Astrocyte (in vitro differentiated cells and primary cell): Measurements from ENCODE around the gene CTDP1.

ENCODE experiments used
- EZH2 ChIP-seq: IDR thresholded peaks from 2 replicates; pipeline ENCODE4 v1.6.1; 2012; ENCODE audit warnings: mild to moderate bottlenecking, low read length, inconsistent platforms; ENCODE audit not compliant: insufficient read depth
- TF ChIP-seq, protein P1 (sequence below): IDR thresholded peaks from 2 replicates; pipeline ENCODE4 v1.5.1; 2011; ENCODE audit warnings: low read depth, mild to moderate bottlenecking, inconsistent platforms, low read length, moderate library complexity; ENCODE audit not compliant: insufficient read depth

DNA sequence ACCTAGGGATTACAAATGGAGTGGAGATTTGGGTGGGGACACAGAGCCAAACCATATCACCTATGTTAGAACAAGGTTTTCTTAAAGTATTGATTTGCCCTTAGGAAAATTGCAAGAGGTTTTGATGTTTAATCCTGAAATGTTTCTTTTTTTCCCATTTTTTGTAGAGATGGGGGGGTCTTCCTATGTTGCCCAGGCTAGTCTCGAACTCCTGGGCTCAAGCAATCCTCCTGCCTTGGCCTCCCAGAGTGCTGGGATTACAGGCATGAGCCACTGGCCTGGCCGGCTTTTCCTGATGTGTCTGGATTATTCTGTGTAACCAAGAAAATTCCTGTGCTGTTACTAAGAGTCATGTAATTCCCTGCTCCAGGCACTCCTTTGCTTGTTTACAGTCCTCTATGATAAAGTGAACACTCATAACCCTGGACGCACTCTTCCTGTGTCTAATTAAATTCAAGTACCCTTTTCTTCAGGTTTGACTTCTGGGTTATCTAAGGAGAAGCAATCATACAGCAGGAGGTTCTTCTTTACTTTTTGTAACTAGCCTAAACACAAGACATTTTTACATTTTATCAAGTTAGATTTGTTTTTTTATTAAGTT lies 15.0 kb upstream of the CTDP1 start:
- TF ChIP-seq, protein P1, sequence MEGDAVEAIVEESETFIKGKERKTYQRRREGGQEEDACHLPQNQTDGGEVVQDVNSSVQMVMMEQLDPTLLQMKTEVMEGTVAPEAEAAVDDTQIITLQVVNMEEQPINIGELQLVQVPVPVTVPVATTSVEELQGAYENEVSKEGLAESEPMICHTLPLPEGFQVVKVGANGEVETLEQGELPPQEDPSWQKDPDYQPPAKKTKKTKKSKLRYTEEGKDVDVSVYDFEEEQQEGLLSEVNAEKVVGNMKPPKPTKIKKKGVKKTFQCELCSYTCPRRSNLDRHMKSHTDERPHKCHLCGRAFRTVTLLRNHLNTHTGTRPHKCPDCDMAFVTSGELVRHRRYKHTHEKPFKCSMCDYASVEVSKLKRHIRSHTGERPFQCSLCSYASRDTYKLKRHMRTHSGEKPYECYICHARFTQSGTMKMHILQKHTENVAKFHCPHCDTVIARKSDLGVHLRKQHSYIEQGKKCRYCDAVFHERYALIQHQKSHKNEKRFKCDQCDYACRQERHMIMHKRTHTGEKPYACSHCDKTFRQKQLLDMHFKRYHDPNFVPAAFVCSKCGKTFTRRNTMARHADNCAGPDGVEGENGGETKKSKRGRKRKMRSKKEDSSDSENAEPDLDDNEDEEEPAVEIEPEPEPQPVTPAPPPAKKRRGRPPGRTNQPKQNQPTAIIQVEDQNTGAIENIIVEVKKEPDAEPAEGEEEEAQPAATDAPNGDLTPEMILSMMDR = no peak
- TF ChIP-seq EZH2 = no peak
